Uterus (tissue), 2 donors: ENCODE results near the gene NFIC.

Experiments
- POLR2A ChIP-seq, 2 donors: fragments of 450-650 bp; IDR thresholded peaks; one replicate each; pipeline ENCODE4 v1.6.1; 2016; ENCODE audit warnings: antibody characterized with exemption in 2 of 2, mild to moderate bottlenecking in 1 of 2, moderate library complexity in 1 of 2
- TF ChIP-seq, protein P1 (sequence below), 4 experiments: fragments of 200-600 bp in 2 of 4; fragments of 450-650 bp in 2 of 4; sonication (generic) in 2 of 4; IDR thresholded peaks; one replicate each; pipeline ENCODE4 v1.5.1; 2016 to 2019; ENCODE audit warnings: antibody characterized with exemption in 4 of 4, mild to moderate bottlenecking in 2 of 4, moderate library complexity in 1 of 4

DNA sequence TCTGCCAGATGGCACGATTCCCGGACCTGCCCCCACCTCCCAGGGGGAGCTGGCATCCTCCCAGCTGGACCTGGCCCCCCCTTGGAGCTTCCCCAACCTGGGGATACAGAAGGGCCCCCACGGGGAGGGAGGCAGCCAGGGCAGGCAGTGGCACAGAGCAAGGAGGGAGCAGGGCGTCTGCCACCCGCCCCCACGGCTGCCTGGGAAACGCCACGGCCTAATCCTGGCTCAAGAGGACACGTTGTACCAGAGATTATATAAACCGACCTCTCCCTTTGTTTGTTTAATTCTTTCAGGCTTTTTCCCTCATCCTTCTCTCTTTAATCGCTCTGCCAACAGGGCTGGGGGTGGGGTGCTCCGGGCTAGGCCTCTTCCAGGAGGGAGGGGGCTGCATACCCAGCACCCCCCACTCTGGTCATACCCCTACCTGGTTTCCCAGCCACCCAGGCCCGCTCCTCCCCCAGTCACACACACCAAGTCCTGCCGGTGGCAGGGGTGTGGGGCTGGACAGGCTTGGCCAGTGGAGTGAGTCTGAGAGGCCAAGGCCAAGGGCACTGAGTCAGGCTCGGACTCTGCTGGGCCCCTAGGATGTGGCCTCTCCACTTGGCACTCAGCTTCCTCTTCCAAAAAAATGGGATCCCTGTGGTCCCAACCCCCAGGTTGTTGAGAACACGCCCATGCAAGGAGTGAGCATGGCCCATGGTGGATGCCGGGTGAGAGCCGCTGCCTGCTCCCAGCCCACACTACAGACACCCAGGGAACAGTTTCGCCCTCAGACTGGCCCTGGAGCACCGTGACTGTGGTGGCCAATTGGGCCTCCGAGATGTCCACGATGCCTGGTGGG lies 29.5 kb upstream of the NFIC start:
- TF ChIP-seq, protein P1, sequence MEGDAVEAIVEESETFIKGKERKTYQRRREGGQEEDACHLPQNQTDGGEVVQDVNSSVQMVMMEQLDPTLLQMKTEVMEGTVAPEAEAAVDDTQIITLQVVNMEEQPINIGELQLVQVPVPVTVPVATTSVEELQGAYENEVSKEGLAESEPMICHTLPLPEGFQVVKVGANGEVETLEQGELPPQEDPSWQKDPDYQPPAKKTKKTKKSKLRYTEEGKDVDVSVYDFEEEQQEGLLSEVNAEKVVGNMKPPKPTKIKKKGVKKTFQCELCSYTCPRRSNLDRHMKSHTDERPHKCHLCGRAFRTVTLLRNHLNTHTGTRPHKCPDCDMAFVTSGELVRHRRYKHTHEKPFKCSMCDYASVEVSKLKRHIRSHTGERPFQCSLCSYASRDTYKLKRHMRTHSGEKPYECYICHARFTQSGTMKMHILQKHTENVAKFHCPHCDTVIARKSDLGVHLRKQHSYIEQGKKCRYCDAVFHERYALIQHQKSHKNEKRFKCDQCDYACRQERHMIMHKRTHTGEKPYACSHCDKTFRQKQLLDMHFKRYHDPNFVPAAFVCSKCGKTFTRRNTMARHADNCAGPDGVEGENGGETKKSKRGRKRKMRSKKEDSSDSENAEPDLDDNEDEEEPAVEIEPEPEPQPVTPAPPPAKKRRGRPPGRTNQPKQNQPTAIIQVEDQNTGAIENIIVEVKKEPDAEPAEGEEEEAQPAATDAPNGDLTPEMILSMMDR (IDR thresholded peaks at IDR 0.05) = peak in 1 of 4 experiments; percentile 21
- TF ChIP-seq POLR2A (IDR thresholded peaks at IDR 0.05) = peak; percentile 32 to 34
